ENCODE results near the gene CLRN3.

Gene CLRN3

DNA sequence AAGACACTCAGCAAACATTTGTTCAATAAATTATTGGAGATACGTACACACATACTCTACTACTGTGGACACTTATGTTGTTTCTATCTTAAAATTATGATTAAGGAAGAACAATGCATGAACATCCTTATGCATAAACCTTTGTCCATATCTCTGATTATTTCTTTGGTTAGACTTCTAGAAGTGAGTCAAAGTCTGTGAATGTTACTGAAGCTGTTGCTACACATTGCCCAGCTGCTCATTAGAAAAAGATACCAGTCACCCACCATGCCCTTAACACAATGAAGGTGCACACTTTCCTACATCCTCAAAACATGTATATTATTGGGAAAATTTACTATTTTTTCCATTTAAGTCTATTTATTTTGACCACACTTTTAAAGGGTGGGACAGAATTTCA lies 1.4 kb upstream of the CLRN3 start:
- no peak for DNase-seq

GRCh38 chr10:127890832-127891334 lies 1.9 kb downstream of the CLRN3 start:
- DNase-seq, result no peak

DNA sequence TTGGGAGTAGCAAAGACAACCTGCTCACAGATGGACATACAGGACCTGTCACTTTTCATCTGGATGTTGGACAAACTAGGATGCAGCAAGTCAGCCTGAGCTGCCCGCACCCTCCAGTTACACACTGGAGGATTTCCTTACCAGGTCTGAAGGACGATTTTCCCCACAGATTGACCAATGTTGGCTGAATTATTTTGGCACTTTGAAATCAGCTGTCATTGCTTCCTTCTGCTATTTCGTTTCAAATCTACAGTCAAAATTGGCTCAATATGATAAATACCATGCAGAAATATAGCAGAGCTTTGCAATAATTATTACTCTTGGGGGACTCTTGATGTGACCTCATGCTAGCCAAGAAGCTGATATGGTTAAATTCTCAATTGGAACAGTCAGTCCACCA lies 2.5 kb downstream of the CLRN3 start:
- DNase-seq, result no peak

- no peak for DNase-seq
These were observed 3.0 kb downstream of the CLRN3 start for GRCh38 chr10:127889605-127890195.

DNA sequence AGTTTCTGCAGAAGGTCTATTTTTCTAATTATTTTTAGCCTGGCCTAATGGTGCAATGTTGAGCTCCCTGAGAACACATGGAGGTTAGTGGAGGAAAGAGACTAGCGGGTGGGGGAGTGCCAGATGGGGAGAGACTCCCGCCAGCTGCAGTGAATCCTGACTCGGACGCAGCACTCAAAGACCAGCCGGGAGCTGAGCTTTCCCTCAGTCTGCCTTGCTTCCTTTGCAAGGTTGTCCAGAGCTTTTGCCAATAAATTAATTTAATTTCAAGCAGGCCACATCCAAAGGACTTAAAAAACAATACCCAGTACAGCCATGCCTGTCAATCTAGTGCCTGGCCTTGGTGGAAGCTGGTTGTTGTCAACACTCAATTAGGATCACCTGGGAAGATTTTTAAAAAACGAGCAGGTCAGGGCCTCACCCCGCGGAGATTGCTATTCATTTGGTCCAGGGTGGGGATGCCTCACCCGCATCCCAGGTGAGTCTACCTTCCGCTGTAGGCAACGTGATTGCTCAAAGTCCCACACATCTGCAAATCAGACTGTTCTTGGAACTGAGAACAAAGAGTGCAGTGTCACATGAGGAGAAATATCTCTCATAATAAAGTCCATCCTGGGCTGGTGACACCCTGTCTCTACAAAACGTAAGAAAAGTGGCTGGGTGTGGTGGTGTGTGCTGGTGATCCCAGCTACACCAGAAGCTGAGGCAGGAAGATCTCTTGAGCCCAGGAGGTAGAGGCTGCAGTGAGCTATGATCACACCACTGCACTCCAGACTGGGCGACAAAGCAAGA lies 4.0 kb downstream of the CLRN3 start:
- no peak for DNase-seq

DNA sequence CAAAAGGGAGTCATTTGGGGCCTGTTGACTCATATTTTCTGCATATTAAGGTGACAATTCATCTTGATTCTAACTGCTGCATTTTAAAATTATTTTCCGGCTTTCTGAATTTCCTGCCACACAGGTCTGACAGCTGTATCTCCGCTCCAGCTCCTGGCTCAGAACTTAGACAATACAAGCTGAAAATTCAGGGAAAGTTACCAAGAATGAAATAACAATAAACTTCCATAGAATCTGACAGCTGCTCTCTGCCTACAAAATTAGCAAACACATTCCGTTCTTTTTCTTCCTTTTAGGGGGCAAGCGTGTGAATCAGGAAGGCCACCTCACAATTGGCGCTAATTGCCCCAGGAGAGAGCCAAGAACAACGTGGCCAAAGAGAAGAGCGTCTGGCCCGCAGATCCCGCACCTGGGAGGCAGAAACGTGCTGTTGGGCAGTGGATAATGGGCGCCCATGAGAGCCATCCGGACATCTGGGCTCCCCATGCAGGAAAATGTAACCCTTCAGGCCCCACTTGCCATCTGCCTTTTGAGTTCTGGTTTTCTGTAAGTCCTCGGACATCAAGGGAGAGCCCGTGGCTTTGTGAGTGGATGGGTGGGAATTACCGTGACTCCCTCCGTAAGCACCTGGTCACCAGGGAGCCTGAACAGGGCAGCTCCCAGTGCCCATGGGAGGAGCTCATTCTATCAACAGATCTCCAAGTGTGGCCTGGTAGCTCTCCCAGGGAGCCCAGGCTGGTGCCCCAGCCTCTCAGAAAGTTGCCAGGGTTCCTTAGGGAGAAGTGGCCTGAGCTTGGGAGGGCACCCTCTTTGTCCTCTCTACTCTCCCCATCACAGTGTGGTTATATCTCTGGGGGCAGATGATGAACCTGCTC lies 5.0 kb downstream of the CLRN3 start:
- DNase-seq, result no peak

GRCh38 chr10:127886371-127887051 lies 6.2 kb downstream of the CLRN3 start:
- DNase-seq, result no peak

DNA sequence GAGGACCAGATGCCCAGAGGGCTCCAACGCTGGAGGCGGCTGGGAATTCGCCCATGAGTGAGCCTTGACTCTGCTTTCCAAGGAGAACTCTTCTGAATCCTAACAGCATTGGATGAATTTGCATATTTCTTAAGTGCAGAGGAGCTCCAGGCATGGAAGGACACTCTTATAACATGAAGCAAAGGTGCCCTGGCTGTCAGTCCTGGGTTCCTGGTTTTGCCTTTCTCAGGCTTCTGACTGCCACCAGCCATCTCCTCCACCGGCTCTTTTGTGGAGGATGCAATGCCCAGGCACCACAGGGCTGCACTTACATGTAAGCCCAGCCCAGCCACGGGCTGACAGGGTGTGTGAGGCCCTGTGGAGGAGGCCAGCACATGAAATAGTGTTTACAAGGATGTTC lies 8.2 kb downstream of the CLRN3 start:
- no peak for DNase-seq

GRCh38 chr10:127883516-127883915 lies 9.2 kb downstream of the CLRN3 start:
- no peak for DNase-seq

GRCh38 chr10:127882801-127883459 lies 9.8 kb downstream of the CLRN3 start:
- DNase-seq, result no peak

DNA sequence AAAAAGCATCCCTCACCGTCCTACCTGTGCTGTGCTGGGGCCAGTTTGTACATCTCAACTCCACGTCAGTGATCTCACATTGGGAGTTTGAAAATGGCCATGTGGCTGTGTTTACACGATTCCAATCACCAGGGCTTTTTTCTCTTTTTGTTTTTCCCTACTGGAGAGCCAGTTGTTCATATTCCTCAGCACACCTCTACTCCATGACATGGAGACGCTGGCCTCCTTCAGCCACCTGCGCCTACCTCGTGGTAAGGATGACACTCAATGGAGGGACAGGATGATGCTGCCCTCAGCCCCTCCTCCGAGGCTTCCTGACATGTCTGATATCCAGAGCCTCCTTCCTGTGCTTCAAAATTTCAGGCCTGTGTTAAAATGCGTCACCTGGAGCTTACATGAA lies 10.3 kb downstream of the CLRN3 start:
- no peak for DNase-seq

GRCh38 chr10:127881262-127881661 lies 11.5 kb downstream of the CLRN3 start:
- no peak for DNase-seq

GRCh38 chr10:127880557-127880956 lies 12.2 kb downstream of the CLRN3 start:
- DNase-seq, result no peak

DNA sequence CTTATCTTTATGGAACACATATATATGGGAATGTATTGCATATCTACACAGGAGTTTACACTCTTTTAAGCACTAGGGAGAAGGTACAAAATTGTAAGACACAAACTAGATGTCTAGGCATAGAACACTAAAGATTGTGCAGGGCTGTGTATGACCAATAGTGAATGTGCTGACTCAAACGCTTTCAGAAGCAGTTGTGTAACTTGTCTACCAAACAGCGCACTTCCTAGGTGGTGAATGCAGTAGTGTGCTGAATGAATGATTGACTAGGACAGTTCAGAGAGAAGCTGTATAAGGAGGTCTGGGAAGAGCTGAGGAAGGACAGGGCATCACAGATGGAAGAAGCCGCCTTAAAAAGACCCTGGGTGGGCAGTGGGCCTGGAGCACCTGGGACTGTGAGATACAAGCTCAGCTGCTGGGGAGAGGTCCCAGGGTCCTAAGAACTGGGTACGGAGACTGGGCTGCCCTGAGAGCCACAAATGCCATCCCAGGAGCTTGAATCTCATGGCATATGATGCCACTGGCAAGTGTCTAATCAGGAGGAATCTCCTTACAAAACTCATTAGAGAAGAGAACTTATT lies 14.2 kb downstream of the CLRN3 start:
- no peak for DNase-seq

DNA sequence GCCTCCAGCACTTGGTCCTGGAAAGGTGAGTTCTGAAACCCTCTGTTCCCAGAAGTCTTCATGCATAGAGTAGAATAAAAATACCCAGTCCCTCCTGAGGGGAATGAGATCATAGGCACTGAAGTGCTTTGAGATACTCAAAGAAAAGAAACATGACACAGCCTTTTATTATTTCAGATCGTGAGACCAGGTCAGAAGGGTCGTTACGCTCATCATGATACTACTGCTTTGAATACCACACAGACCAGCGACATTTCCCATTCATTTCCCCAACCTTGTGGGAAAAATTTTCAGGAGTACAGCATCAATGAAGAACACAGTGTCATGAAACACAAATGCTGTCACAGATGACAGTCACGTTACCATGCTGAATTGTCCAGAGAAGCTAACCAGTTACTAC lies 15.0 kb downstream of the CLRN3 start:
- DNase-seq, result no peak

DNA sequence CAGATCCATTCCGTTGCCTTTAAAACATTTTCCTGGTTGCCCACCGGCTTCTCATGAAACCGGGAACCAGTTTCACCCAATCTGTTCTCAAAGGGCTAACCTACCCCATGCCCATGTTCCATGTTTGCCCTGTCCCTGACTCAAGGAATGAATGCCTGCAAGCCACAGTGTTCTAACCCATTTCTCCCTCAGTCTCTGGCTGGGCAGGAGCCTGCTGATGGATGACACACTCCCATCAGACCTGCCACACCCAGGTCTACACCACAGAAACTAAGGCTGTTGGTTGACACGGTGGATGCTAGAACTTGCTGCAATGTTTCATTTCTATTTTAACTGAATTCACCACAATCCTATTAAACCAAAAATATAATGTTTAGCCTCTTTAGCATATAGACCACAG lies 15.6 kb downstream of the CLRN3 start:
- DNase-seq, result no peak

DNA sequence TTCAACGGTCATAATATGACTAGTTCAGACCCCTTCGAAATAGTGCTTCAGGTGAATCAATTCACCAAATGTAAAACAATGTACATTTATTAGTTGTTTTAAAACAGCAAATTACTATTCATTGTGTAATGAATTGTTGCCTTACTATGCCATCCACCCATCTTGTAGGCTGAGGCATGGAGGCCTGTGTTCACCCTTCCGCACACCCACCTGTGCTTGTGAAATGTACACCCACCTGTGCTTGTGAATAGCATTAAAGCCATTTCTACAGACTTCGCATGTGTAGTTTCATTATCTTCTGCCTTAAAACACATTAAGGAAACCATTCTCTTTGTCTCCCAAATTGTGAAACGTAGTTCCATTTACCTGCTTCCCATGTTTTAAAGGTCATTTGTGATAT lies 16.8 kb downstream of the CLRN3 start:
- DNase-seq, result no peak

GRCh38 chr10:127875449-127875765 lies 17.3 kb downstream of the CLRN3 start:
- no peak for DNase-seq

GRCh38 chr10:127874671-127875448 lies 17.9 kb downstream of the CLRN3 start:
- DNase-seq, result no peak

DNA sequence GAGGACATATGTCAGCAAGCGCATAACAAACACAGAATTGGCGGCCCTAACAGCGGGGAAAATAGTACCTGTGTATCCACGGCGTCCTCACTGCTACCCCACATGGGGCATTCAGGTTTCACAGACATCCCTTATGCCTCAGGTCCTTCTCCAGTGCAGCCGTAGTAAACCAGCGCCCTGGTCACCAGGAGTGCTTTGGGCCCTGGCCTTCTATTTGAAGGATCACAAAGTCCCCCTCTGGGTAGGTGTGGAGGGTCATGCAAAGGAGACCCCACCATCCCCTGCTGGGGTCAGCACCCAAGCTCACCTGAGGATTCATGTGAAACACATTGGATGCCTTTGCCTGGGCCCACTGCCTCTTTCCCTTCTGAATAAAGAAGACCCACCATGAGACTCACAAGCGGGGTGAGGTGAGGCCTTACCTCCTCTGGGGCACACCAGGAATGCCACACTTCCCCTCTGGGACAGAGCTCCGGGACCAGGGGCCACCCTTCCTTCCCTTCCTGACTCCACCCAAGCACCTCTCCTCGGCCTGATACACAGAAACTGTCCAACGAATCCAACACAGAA lies 18.8 kb downstream of the CLRN3 start:
- no peak for DNase-seq

Measured in activated CD8-positive, alpha-beta memory T cell treated with anti-CD3 and anti-CD28 coated beads for 24 hours (primary cell).